ENCODE measurements around the gene SLC9A6. TPM values are rescaled to one million over a fixed set of nuclear protein-coding genes. Genes with fewer than 3 reads are reported as not detected.

Gene SLC9A6
- total RNA-seq: 14.9 and 19.5 TPM in 2 replicates

GRCh38 chrX:135985157-135985972 lies at the start of gene SLC9A6:
TSS of gene SLC9A6 (plus strand) at chrX:135985435. CDS start at chrX:135985659, 224 bp downstream.

GRCh38 chrX:135973548-135974278 lies 11.5 kb upstream of the SLC9A6 start, which contains the start of gene MMGT1:
TSS of gene MMGT1 (minus strand) at chrX:135973988. CDS start at chrX:135973675, 313 bp downstream.

Other genes with a start within 250 kb of the SLC9A6 start
- gene CT45A3, start 217.2 kb upstream of the SLC9A6 start, total RNA-seq: not detected in 2 replicates
- not detected in 2 replicates for gene CT45A5, start 199.9 kb upstream of the SLC9A6 start, total RNA-seq
- gene CT45A6, start 182.6 kb upstream of the SLC9A6 start, total RNA-seq: not detected in 2 replicates
- not detected in 2 replicates for gene CT45A2, start 165.4 kb upstream of the SLC9A6 start, total RNA-seq
- not detected in 2 replicates for gene CT45A7, start 148.2 kb upstream of the SLC9A6 start, total RNA-seq
- not detected in 2 replicates for gene CT45A8, start 130.9 kb upstream of the SLC9A6 start, total RNA-seq
- gene CT45A9, start 113.6 kb upstream of the SLC9A6 start, total RNA-seq: not detected in 2 replicates
- gene CT45A10, start 92.0 kb upstream of the SLC9A6 start, total RNA-seq: not detected in 2 replicates
- not detected in 2 replicates for gene SAGE1, start 91.7 kb upstream of the SLC9A6 start, total RNA-seq
- gene MMGT1, start 11.4 kb upstream of the SLC9A6 start, total RNA-seq: 6.8 and 8.1 TPM in 2 replicates
- 15.3 and 28.0 TPM in 2 replicates for gene FHL1, start 162.1 kb downstream of the SLC9A6 start, total RNA-seq

Data from epithelial cell of umbilical artery (primary cell).